Erythroblast (primary cell): ENCODE results near the gene LCORL.

Experiments used
- GATA1 ChIP-seq: IDR thresholded peaks from 2 replicates; pipeline ENCODE4 v1.6.1; 2011; ENCODE audit warnings: low read depth, mild to moderate bottlenecking, control low read depth, low read length, moderate library complexity
- POLR2A ChIP-seq: IDR thresholded peaks from 2 replicates; pipeline ENCODE4 v1.6.1; 2011; ENCODE audit warnings: mild to moderate bottlenecking, low read length

DNA sequence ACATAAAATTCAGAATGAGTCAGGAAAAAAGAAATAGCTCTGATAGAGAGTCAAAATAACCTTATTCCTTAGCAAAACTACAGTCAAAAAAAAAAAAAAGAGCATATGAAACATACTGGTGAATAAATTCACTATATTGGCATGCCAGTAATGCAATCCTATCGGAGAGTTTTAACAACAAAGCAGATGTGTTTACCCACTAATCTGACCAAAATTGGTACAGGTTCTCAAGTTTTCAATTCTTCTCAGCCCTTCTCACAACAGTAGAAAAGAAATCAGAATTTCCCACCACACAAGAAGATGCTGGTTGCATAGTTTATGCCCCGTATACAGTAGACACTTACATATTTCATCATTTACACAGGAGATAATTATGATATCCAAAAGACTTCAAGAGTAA, 59.4 kb downstream of the LCORL start:
- TF ChIP-seq POLR2A (no peak), GATA1 (no peak)
